Measurements from ENCODE around the gene CSRP2.

The CSRP2 gene

DNA sequence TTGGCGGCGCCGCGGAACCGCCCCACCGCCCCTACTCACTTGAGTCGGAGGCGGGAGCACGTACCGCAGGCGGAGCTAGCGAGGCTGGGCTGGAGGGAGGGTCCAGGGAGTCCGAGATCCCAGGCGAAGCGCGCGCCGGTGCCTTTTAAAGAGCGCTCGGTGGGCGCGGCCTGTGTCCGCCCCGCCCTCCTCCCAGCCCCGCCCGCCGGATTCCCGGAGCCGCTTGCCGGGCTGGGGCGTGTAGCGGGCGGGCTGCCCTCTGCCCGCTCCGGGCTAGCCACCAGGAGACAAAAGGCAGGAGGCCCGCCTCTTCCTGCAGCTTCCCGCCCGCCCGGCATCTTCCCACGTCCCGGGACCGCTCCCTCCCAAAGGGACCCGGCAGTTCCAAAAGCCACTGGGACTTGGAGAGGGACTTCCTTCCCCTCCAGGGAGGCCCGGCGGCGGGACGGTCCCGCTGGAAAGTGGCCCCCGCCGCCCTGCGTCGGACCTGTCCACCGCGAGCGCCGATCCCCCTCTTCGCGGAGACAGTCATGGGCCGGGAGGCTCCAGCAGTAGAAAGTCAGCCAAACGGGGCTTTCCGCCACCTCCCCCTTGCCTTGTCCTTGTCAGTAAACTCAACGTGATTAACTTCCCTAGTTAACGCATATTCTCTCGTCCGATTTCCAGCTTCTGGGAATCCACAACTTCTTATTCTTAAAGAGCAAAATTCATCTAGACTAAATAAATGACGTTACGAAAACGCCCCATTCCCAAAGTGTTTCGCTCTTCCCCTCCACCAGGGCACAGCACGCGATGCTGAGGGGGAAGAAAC is at the start of gene CSRP2:
Gene CSRP2 (minus strand): TSS at position 121 of the 811 bp plus-strand sequence. CDS start 12,759 bp downstream, outside the sequence.
- peak; percentile 94 for DNase-seq (ENCODE audit: low spot score)

DNA sequence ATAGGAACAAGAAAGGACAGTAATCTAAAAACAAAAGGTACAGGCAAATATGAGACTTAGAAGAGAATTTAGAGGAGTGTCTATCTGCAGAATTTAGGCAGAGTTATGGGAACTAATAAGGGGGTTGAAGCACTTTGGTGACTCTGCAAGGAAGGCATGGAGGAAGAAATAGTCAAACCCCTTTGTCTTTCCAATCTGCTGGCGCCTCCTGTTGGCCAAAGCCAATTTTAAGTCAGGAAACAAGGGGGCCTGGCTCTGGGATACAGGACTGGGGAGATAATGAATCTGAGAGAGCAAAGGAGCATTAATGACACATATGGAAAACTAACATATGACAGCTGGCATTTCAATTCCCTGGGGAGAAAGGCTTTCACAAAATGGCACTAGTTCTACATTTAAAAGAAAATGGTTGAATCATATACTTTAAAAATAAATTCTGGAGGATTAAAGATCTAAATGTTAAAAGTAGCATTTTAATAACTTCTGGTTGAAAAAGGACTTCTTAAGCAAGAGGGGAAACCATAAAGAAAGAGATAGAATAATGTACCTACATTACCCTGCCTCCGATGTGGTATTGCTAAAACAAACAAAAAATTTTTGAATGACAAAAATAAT is 48.5 kb upstream of the CSRP2 start:
- DNase-seq (ENCODE audit: low spot score), result peak; percentile 60

DNA sequence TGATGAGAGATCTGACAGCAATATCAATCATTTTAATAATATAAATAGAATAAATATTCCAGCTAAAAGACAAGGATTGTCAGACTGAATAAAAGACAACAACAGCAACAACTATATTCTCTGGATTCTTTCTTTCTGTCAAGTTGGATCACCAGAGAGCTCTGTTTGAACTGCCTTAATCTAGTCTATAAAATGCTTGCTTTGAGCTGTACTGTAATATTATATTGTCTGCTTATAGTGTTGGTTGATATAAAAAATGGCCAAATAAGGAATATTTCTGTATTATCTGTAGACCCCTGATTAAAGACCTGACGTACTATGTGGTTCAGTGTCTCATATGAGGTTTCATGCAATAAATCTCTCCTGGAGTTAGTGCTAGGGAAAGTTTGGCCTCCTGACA is 46.3 kb upstream of the CSRP2 start:
- DNase-seq (ENCODE audit: low spot score), result no peak

DNA sequence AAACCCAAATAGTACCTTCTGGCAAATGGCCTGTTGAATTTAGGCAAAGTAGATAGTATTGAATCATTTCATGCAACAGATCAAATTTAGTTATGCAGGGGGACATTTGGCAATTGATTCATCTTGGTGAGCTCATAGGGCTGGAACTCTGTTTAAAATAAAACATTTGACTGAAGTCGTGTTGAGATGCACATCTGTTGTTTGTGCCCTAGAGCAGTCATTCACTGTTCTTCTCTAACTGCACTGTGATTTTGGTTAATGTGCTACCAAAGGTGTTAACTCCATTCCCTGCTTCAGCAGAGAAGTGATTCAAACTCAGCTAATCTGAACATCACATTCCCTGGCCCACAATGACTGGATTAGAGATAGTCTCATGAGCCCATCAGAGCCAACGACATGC is 44.0 kb upstream of the CSRP2 start:
- DNase-seq (ENCODE audit: low spot score), result peak; percentile 60

DNA sequence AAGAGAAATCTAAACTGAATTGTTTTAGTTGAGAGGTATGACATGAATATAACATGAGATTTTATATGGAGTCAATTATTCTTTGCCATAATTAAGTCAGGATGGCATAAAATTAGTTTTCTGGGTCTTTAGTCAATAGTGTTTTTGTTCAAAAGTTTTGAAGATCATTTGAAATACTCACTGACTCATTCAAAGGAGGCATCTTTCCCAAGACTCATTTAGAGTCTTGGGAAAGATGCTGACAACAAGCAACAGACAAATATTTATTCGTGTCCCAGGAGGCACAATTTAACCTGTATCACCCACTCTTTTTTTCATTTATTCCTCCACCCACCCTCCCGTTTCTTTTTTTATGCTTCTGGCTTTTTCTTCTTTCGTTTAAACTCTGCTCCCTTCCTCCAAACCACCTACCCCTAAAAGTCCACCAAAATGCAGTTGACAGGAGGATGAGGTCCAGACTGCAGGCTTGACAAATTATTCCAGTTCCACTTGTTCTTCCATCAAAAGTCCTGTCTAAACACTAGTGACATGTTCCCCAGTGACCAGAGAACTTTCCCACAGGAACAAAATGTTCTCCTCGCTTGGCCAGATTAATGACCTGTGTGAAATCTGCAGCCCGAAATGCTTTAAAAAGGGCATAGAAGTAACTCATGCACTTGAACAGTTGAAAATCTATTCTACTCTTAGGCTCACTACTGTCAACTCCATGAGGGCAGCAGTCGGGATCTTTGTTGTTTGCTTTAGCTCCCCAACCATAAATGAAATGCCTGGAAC is 43.3 kb upstream of the CSRP2 start:
- no peak for DNase-seq (ENCODE audit: low spot score)

DNA sequence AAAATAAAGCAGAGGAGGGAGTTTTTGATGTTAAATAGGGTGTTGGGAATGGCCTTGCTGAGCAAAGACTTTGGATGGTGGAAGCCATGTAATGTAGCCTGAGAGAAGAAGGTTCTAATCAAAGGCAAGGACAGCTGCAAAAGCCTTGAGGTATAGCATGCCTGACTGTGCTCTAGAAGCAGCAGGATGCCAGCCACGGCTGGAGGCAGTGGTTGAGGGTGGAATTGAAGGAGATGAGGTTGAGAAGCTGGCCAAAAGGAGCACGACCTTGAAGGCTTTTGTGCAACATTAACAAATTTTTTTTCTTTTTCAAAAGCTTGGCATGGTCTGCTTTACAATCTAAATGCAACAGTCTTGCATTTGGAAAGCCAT is 42.3 kb upstream of the CSRP2 start:
- no peak for DNase-seq (ENCODE audit: low spot score)

DNA sequence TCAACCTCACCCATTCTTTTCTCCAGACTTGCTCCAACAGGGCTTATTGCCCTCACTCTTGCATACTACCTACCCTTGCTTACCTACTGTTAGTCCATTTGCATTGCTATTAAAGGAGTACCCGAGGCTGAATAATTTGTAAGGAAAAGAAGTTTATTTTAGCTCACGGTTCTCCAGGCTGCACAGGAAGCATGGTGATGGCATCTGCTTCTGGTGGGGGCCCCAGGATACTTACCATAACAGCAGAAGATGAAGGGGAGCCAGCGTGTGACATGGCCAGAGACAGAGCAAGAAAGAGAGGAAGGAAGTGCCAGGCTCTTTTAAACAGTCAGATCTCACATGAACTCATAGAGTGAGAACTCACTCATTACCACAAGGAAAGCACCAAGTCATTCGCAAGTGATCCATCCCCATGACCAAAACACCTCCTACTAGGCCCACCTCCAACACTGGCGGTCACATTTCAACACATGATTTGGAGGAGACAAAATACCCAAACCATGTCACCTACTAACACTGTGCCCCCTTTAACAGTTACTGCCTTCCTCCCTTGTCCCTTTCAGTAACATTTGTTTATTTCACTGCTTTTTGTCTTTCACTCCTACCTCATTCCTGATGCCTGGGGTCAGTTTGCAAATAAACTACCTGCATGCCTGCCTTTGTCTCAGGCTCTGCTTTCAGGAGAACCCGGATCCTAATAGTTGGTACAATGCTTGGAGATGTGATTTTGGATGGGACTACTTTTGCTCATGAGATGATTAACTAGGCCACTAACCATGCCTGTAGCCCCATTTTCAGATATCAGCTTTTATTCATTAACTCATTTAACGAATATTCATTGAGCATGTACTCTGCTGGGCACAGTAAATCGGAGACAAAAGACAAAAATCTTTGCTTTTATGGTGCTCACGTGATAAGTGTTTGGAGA is 41.6 kb upstream of the CSRP2 start:
- DNase-seq (ENCODE audit: low spot score), result peak; percentile 37

DNA sequence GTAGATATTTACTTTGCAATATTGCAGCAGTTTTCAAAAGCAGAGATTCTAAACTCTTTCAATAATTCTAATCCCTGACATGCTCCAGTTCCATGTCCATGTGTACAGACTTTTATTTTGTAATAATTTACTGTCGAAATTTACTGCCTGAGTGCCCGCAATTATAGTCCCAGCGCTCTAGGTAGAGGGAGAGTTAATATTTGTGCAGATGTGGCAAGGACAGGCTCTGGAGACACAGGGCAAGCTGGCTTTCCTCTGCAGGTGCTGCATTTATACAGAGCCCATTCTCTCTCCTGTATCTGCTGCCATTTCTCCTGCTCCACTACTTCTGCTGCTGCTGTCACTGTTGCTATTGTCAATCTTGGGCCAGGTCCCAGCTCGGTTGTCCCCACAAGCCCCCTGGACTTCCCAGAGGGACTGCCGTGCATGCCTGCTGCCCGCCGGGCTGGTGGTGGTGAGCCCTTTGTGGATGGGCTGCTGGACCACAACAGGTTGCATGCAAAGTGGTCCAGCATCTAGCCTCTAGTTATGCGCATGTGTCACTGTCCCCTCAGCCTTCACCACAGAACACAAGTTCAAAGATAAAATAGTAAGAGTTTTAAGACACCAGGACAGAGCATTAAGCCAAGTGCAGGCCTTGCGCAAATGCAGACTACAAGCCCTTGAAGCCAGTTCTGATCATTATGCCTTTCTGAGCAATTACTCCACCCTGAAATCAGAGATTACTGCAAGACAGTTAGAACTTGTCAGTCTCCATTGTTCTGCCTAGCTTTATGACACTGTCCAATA is 40.8 kb upstream of the CSRP2 start:
- DNase-seq (ENCODE audit: low spot score), result no peak

DNA sequence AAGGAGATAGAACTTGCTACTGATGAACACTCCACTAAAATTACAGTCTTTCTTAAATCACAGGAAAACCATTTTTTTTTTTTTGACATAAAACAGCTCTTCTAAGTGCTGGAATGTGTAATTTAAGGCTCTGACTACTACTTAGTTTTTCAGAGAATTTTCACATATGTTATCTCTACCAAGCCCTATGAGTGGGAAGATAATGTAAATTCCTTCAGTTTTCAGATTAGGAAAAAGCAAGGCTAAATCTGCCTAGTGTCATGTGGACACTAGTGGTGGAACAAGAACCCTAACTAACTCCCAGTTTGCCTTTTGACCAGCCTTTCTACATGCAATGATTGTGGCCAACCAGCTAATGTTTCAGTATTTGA is 37.3 kb upstream of the CSRP2 start:
- no peak for DNase-seq (ENCODE audit: low spot score)

DNA sequence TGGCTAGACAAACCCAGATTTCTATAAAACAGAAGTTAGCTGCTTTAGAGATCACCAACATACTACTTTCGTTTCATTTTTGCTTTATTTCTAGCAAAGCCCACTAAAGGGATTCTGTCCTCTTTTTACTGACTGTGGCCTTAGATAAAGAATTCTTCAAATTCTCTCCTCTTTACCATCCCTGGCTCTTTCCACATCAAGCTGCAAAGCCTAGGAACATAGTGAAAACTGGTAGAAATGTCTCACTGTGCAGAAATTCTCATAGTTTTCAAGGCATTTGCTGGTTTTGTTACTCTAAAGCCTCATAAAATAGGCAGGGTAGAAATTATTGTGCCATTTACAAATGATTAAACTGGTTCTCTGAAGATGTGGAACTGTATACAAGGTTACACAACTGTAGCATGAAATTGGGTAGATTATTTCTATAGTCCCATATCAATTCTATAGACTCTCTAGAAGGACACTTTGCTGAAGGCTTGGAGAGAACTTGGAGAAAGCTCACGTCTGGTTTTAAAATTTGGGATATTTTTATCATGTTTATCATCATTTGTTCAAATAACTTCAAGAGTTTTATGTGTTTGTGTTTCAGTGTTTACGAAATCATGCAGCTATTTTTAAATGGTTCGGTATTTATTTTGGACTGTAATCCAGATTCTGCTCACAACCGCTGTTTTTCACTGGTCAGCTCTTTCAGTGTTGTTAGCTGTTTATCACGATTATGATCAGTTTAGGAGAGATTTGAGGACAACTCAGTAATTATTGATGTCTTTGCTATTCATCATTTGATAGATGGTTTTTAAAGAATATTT is 36.7 kb upstream of the CSRP2 start:
- DNase-seq (ENCODE audit: low spot score), result no peak

DNA sequence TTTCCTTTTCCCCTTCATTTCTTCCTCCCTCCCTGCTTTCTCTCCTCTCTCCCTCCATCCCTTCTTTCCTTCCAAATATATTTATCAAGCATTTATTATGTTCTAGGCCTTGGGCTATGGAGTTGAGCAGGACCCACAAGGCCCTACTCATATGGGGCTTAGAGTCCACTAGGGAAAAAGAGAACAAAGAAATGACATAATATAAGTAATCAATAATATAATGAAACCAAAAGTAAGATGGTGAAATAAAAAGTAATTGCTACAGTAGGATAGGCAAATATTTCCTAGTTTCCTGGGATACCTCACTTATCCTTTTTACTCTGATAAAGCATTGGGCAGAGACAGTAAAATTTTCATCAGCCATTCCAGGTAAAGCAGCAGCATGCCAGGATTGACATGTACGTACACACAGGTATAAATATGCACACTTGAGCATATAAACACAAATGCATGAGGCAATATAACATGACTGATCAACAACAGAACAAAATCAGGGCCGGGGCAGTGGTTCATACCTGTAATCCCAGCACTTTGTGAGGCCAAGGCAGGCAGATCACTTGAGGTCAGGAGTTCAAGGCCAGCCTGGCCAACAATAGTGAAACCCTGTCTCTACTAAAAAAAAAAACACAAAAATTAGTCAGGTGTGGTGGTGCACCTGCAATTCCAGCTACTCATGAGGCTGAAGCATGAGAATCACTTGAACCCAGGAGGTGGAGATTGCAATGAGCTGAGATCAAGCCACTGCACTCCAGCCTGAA is 35.5 kb upstream of the CSRP2 start:
- DNase-seq (ENCODE audit: low spot score), result no peak

DNA sequence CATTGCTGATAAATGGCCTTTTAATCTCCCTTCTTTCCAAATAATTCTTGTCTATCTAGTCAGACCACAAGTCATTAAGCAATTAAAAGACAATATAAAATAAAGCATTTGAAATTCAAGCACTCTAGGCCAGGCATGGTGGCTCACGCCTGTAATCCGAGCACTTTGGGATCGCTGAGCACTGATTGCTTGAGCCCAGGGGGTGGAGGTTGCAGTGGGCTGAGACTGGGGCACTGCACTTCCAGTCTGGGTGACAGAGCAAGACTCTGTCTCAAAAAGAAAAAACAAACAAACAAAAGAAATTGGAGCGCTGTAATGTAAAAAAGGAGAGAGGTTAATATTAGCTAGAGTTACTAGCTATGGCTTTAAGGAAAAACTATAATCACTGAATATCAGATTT is 30.5 kb upstream of the CSRP2 start:
- no peak for DNase-seq (ENCODE audit: low spot score)

DNA sequence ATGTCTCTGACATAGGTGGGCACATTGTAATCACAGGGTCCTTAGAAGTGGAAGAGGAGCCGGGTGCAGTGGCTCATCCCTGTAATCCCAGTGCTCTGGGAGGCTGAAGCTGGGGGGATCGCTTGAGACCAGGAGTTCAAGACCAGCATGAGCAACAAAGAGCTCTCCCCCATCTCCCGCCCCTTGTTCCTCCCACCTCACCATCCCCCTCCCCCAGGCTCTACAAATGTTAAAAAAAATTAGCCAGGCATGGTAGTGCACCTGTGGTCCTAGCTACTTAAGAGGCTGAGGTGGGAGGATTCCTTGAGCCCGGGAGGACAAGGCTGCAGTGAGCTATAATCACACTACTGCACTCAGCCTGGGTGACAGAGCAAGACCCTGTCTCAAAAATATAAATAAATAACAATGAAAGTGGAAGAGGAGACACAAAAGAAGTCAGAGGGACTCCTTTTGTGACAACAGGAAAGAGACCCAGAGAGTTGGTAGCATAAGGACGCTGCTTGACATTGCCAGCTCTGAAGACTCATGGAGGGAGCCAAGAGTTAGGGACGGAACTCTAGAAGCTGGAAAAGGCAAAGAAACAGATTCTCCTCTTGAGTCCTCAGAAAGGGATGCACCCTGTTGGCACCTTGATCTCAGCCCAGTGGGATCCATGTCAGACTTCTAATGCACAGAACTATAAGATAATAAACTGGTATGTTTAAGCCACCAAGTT is 29.6 kb upstream of the CSRP2 start:
- no peak for DNase-seq (ENCODE audit: low spot score)

DNA sequence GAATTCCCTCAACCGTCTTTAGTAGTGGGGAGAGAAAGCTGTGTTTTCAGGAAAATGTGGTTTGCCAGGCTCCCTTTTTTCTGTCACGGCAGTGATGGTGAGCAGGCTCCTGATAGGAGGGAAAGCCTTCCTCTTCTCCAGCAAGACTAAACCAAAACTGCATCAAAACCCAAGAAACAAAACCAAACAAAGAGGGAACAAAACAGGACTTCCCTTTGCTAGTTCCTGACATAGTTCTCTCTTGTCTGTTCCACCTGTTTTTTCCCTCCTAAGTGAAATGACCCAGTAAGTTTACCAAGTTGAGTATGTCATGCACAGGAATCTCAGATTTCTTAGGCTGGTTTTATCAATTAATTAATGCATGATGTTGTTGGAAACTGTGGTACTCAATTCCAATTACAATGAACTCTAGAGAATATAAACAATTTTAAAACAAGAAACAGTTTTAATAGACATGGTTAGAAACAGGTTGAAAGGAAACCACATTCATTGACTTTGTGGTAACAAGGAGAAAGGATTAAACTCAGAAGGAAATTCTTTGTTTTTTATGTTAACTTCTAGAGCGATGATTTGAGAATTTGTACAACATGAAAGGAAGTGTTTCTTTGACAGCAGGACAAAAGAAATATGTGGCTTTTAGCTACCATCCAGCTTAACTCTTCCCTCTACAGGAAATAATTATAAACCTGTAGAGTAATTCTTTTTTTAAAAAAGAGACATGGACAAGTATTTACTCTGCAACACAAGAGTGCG is 23.0 kb upstream of the CSRP2 start:
- DNase-seq (ENCODE audit: low spot score), result no peak

DNA sequence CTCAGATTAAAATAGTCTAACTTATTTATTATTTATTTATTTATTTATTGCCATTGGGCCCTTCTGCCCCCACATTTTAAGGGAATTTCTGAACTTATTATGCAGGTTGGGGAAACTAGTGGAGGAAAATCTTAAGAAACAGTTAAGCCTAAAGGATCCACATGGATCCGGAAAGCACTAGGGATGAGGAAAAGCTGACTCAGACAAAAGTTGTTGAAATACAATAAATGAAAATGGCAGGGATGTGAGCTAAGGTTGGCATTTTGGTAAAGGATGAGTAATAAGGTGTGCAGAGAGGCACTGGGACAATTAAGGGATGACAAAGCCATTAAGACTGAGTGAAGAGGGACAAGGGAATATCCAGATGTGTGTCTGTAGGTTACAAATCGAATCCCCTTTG is 20.7 kb upstream of the CSRP2 start:
- DNase-seq (ENCODE audit: low spot score), result no peak

DNA sequence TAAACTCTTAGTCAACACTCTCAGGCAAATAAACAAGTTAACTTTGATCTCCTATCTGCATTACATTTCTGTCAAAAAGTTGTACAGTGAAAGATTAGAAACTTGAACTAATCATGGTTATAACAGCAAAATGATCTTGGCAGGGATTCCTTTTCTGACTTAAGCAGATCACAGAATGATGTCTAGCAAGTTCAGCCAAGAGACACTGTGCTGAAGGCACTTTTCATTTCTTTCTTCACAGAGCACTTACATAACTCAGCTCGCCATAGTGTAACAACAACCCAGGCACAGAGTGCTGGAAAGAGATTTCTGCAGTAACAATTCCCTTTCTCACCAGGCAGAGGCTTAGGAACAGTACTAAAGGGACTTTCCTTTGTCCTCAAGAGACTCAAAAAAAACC is 19.6 kb upstream of the CSRP2 start:
- DNase-seq (ENCODE audit: low spot score), result no peak

DNA sequence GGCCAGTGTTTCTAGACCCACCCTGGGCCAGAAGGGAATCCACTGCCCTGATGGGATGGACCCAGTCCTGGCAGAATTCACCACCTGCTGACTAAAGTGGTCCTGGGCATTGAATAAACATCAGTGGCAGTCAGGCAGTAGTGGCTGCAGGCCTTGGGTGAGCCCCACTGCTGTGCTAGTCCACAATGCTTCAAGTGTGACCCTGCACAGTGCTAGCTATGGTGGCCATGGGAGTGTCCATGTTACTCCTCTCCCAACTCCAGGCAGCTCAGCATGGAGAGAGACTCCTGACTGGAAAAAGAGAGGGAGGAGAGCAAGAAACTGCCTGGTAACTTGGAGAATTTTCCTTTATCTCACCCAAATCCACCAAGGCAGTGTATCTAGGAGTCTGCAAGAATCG is 17.5 kb upstream of the CSRP2 start:
- no peak for DNase-seq (ENCODE audit: low spot score)

DNA sequence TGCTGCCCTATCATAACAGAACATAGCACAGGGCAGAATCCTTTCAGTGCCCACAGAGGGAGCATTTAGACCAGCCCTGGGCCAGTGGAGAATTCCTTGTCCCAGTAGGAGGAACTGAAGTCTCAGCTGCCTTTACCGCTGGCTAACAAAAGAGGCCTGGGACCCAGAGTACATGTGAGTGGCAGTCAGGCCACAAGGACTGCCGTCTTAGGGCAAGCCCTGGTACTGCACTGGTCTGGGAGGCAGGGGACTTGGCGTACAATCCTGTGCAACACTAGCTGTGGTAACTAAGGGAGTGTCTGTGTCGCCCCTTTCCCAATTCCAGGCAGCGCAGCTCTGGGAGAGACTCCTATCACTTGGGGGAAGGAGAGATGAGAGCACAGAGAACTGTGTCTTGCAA is 17.0 kb upstream of the CSRP2 start:
- DNase-seq (ENCODE audit: low spot score), result no peak
